Activated naive CD4-positive, alpha-beta T cell treated with anti-CD3 and anti-CD28 coated beads for 36 hours (primary cell): Measurements from ENCODE around the gene LGALS9. TPM values are rescaled to one million over a fixed set of nuclear protein-coding genes. Genes with fewer than 3 reads are reported as not detected.
A peak's percentile ranks its signal among the peaks of the same experiment; 100 is the strongest.
"Not testable (repeated sequence)": the region's sequence is repeated elsewhere in the genome, so short reads cannot be mapped to it uniquely, and the experiment has no call there.

ENCODE experiments used
- CTCF ChIA-PET: fragments of 350-600 bp; sonication (Branson Sonifier 250); formaldehyde crosslinking; loops from one replicate; lab custom pipeline; 2021; ENCODE audit warnings: antibody characterized with exemption; lab: Charles Lee
- DNase-seq: peaks from one replicate; pipeline ENCODE4 v3.0.0-alpha.2; 2020
- H3K27ac Mint-ChIP-seq: one replicate; pipeline ENCODE4 v1.8.0; 2021; ENCODE audit warnings: mild to moderate bottlenecking, mixed read lengths
- H3K27me3 Mint-ChIP-seq: one replicate; pipeline ENCODE4 v1.8.0; 2021; ENCODE audit warnings: low read depth, mixed read lengths
- H3K36me3 Mint-ChIP-seq: one replicate; pipeline ENCODE4 v1.8.0; 2021; ENCODE audit warnings: low read depth, mixed read lengths
- H3K4me1 Mint-ChIP-seq: one replicate; pipeline ENCODE4 v1.8.0; 2021; ENCODE audit warnings: low read depth, mixed read lengths
- H3K4me3 Mint-ChIP-seq: one replicate; pipeline ENCODE4 v1.8.0; 2021; ENCODE audit warnings: mild to moderate bottlenecking, moderate library complexity, mixed read lengths
- H3K9me3 Mint-ChIP-seq: one replicate; pipeline ENCODE4 v1.8.0; 2021; ENCODE audit warnings: mixed read lengths
- intact Hi-C: fragments of 100-400 bp; cut with micrococcal nuclease; formaldehyde crosslinking; loops from one replicate; pipeline ENCODE4 v1.15.1; 2023
- total RNA-seq, 2 experiments: library from RNA; stranded (reverse); gene quantifications; one replicate each; pipeline ENCODE4 v1.2.3, GENCODE V29; 2021

Gene LGALS9
- total RNA-seq, 2 experiments from 2014 or later, result 80.2 to 81.1 TPM

DNA sequence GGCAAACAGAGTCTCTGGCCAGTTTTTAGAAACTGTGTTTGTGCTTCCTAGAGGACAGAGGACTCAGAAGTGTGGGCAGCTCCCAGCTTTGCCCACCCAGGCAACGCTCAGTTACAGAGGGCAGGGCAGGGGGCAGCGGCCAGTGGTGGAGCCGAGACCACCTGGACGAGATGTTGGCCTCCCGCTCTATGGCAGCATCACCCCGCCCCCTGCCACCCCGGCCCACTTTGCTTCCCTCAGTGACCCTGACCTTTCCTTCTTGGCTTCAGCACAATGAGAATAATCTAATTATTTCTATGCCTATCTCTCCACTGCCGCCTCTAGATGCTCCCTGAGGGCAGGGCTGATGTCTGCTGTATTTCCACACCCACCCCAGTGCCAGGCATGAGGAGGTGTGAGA lies 25.6 kb downstream of the LGALS9 start:
- H3K4me1 Mint-ChIP-seq, H3K36me3 Mint-ChIP-seq, H3K27me3 Mint-ChIP-seq, DNase-seq, H3K27ac Mint-ChIP-seq, H3K9me3 Mint-ChIP-seq, intact Hi-C loops, H3K4me3 Mint-ChIP-seq: not testable (repeated sequence)
- CTCF ChIA-PET, result interaction anchor here (0.9 to 7.1 kb wide), 4 partner anchors 28 to 104 kb away, joined by 3 to 87 read pairs (median 6); no protein-coding TSS in a partner anchor

GRCh38 chr17:27657620-27658019 lies 26.6 kb downstream of the LGALS9 start:
- no peak overlapping the region for H3K4me3 Mint-ChIP-seq
- H3K9me3 Mint-ChIP-seq, result no peaks in the 10 kb centered on the region
- no peak overlapping the region for H3K27ac Mint-ChIP-seq
- no peaks in the 10 kb centered on the region for H3K36me3 Mint-ChIP-seq
- peaks cover 6% of the 10 kb centered on the region for H3K4me1 Mint-ChIP-seq
- H3K27me3 Mint-ChIP-seq, result no peaks in the 10 kb centered on the region
- peak; percentile 45 for DNase-seq
- CTCF ChIA-PET, result interaction anchor here (0.6 to 1.4 kb wide), 7 partner anchors 72 to 421 kb away, joined by 3 to 8 read pairs (median 3); no protein-coding TSS in a partner anchor
- intact Hi-C loops, result no loop called here

DNA sequence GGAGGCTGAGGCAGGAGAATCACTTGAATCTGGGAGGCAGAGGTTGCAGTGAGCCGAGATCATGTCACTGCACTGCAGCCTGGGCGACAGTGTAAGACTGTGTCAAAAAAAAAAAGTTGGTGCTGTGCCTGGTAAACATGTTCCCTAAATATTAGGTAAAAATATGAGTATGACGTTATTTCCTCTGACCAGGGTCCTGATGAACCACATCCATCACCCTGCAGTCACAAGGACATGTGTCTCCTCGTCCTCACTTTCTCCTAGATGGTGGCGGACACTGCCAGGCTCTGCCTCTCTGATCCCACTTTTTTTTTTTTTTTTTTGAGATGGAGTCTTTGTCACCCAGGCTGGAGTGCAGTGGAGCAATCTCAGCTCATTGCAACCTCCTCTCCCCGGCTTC lies 28.7 kb downstream of the LGALS9 start:
- intact Hi-C loops, result no loop called here

DNA sequence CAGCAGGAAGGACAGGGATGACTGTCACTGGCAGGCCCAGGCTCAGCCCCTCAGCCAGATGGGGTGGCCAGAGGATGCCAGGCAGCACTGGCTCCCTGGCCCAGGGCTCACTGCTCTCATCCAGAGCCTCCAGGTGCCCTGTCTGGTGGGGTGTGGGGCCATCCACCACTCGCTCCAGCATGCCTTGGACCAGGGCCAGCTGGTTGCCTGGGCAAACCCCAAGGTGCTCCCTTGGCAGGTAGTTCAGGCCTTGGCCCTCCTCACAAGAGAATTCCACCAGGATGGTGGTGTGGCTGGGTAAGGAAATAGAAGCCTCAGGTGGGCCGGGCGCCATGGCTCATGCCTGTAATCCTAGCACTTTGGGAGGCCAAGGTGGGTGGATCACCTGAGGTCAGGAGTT lies 29.4 kb downstream of the LGALS9 start:
- intact Hi-C loops, result no loop called here
- CTCF ChIA-PET, result interaction anchor here (1.0 to 1.7 kb wide), 2 partner anchors 9 to 97 kb away, joined by 3 to 6 read pairs; no protein-coding TSS in a partner anchor
- no peak for DNase-seq

More for the DNA sequence above, 28.7 kb downstream of the LGALS9 start:
- Mint-ChIP-seq H3K27ac (no peak overlapping the region), H3K27me3 (no peaks in the 10 kb centered on the region), H3K9me3 (no peaks in the 10 kb centered on the region), H3K4me1 (peaks cover 2% of the 10 kb centered on the region), H3K36me3 (no peaks in the 10 kb centered on the region), H3K4me3 (no peak overlapping the region)
- no peak for DNase-seq
- CTCF ChIA-PET, result interaction anchor here (1.7 kb wide), 1 partner anchor 9 kb away, joined by 6 read pairs; no protein-coding TSS in a partner anchor

DNA sequence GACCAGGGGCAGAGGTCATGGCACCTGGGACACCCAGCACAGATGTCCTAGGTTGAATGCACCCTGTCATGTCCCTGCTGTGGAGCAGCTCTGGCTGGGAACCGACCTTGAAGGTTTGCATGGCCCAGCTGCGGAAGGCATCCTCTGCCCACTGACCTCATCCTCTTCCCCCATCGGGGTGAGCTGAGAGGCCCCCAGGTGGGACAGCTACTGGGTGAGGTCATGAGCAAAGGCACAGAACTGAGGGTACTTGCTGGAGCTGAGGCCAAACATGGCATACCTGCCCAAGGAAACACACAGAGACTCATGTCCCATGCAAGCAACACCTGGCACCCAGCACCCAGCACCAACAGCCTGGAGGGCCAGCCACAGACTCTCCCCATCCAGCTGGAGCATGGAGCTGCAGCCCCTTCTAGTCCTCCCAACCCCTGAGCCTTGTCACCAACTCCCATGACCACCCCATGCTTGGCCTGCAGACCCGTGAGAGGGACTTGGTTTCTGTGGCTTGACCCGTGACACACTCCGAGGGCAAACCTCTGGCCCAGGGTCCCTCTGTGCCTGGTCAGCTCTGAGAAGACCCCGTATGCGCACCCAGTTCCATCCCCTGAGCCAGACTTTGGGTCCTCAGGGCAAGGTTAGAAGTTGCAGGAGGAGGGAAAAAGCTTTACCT lies 33.1 kb downstream of the LGALS9 start:
- no peaks in the 10 kb centered on the region for H3K9me3 Mint-ChIP-seq
- DNase-seq, result no peak
- CTCF ChIA-PET, result interaction anchor here (1.6 to 3.3 kb wide), 3 partner anchors 10 to 93 kb away, joined by 4 to 19 read pairs (median 10); no protein-coding TSS in a partner anchor
- H3K36me3 Mint-ChIP-seq, result no peaks in the 10 kb centered on the region
- H3K27ac Mint-ChIP-seq, result no peak overlapping the region
- no peaks in the 10 kb centered on the region for H3K4me1 Mint-ChIP-seq
- no peak overlapping the region for H3K4me3 Mint-ChIP-seq
- intact Hi-C loops, result no loop called here
- no peaks in the 10 kb centered on the region for H3K27me3 Mint-ChIP-seq

More for the DNA sequence above, 29.4 kb downstream of the LGALS9 start:
- no peak overlapping the region for H3K4me3 Mint-ChIP-seq
- no peak overlapping the region for H3K27ac Mint-ChIP-seq
- no peaks in the 10 kb centered on the region for H3K9me3 Mint-ChIP-seq
- no peaks in the 10 kb centered on the region for H3K4me1 Mint-ChIP-seq
- H3K27me3 Mint-ChIP-seq, result no peaks in the 10 kb centered on the region
- H3K36me3 Mint-ChIP-seq, result no peaks in the 10 kb centered on the region

- Mint-ChIP-seq H3K4me1 (no peaks in the 10 kb centered on the region), H3K9me3 (no peaks in the 10 kb centered on the region), H3K4me3 (no peak overlapping the region), H3K27me3 (no peaks in the 10 kb centered on the region), H3K36me3 (no peaks in the 10 kb centered on the region), H3K27ac (no peak overlapping the region)
- CTCF ChIA-PET, result interaction anchor here (3.2 to 3.3 kb wide), 2 partner anchors 10 to 92 kb away, joined by 10 to 19 read pairs; no protein-coding TSS in a partner anchor
- no peak for DNase-seq
- intact Hi-C loops, result no loop called here
These were observed 33.6 kb downstream of the LGALS9 start for GRCh38 chr17:27664606-27664965.

- Mint-ChIP-seq H3K36me3 (no peaks in the 10 kb centered on the region), H3K4me1 (no peaks in the 10 kb centered on the region), H3K27me3 (no peaks in the 10 kb centered on the region), H3K27ac (no peak overlapping the region), H3K4me3 (no peak overlapping the region), H3K9me3 (no peaks in the 10 kb centered on the region)
- CTCF ChIA-PET, result interaction anchor here (0.6 to 3.3 kb wide), 4 partner anchors 11 to 517 kb away, joined by 5 to 19 read pairs (median 10); no protein-coding TSS in a partner anchor
- intact Hi-C loops, result no loop called here
- DNase-seq, result no peak
These were observed 34.6 kb downstream of the LGALS9 start for GRCh38 chr17:27665549-27665948.

- H3K4me3 Mint-ChIP-seq, H3K4me1 Mint-ChIP-seq, DNase-seq, H3K27ac Mint-ChIP-seq, H3K36me3 Mint-ChIP-seq, H3K9me3 Mint-ChIP-seq, intact Hi-C loops, H3K27me3 Mint-ChIP-seq: not testable (repeated sequence)
- CTCF ChIA-PET, result interaction anchor here (0.5 to 3.2 kb wide), 4 partner anchors 12 to 90 kb away, joined by 3 to 11 read pairs (median 7); no protein-coding TSS in a partner anchor
These were observed 35.3 kb downstream of the LGALS9 start for GRCh38 chr17:27666270-27666669.

- Mint-ChIP-seq H3K27me3 (no peaks in the 10 kb centered on the region), H3K4me1 (no peaks in the 10 kb centered on the region), H3K27ac (no peak overlapping the region), H3K9me3 (no peaks in the 10 kb centered on the region), H3K36me3 (no peaks in the 10 kb centered on the region), H3K4me3 (no peak overlapping the region)
- CTCF ChIA-PET, result interaction anchor here (0.5 to 2.1 kb wide), 3 partner anchors 12 to 75 kb away, joined by 3 to 11 read pairs (median 4); no protein-coding TSS in a partner anchor
- DNase-seq, result no peak
- intact Hi-C loops, result no loop called here
These were observed 36.0 kb downstream of the LGALS9 start for GRCh38 chr17:27666831-27667560.

- Mint-ChIP-seq H3K4me3 (no peak overlapping the region), H3K9me3 (no peaks in the 10 kb centered on the region), H3K36me3 (no peaks in the 10 kb centered on the region), H3K4me1 (no peaks in the 10 kb centered on the region), H3K27ac (no peak overlapping the region), H3K27me3 (no peaks in the 10 kb centered on the region)
- CTCF ChIA-PET, result interaction anchor here (1.9 kb wide), 1 partner anchor 13 kb away, joined by 6 read pairs; no protein-coding TSS in a partner anchor
- intact Hi-C loops, result no loop called here
- no peak for DNase-seq
These were observed 36.9 kb downstream of the LGALS9 start for GRCh38 chr17:27667656-27668487.

GRCh38 chr17:27668488-27668823 lies 37.5 kb downstream of the LGALS9 start:
- H3K36me3 Mint-ChIP-seq, result no peaks in the 10 kb centered on the region
- no peak for DNase-seq
- intact Hi-C loops, result no loop called here
- no peak overlapping the region for H3K27ac Mint-ChIP-seq
- H3K4me3 Mint-ChIP-seq, result no peak overlapping the region
- H3K27me3 Mint-ChIP-seq, result no peaks in the 10 kb centered on the region
- H3K9me3 Mint-ChIP-seq, result no peaks in the 10 kb centered on the region
- CTCF ChIA-PET, result interaction anchor here (1.9 kb wide), 1 partner anchor 14 kb away, joined by 6 read pairs; no protein-coding TSS in a partner anchor
- no peaks in the 10 kb centered on the region for H3K4me1 Mint-ChIP-seq

- Mint-ChIP-seq H3K27me3 (no peaks in the 10 kb centered on the region), H3K36me3 (no peaks in the 10 kb centered on the region), H3K9me3 (no peaks in the 10 kb centered on the region), H3K27ac (no peak overlapping the region), H3K4me1 (no peaks in the 10 kb centered on the region), H3K4me3 (no peak overlapping the region)
- intact Hi-C loops, result no loop called here
- CTCF ChIA-PET, result interaction anchor here (1.9 kb wide), 1 partner anchor 14 kb away, joined by 6 read pairs; no protein-coding TSS in a partner anchor
- DNase-seq, result no peak
These were observed 38.1 kb downstream of the LGALS9 start for GRCh38 chr17:27669136-27669535.
